MM.1S (cell line): ENCODE data around the gene CXXC4.

Experiments used
- DNase-seq: peaks from one replicate; pipeline ENCODE4 v3.0.0-alpha.2; 2015
- H2AFZ ChIP-seq: fragments of 300-600 bp; sonication (generic); 2 replicates; pipeline ENCODE4 v1.6.0; 2016; ENCODE audit warnings: antibody characterized with exemption, low read length
- H3F3A ChIP-seq: fragments of 300-600 bp; sonication (generic); 2 replicates; pipeline ENCODE4 v1.6.1; 2016; ENCODE audit warnings: mild to moderate bottlenecking, antibody characterized with exemption, low read length, moderate library complexity, mixed read lengths; ENCODE audit not compliant: insufficient read depth
- H3K27ac ChIP-seq: fragments of 300-600 bp; sonication (generic); 2 replicates; pipeline ENCODE4 v1.5.1; 2016; ENCODE audit warnings: mild to moderate bottlenecking, low read length
- H3K27me3 ChIP-seq: fragments of 300-600 bp; sonication (generic); replicated peaks from 2 replicates; pipeline ENCODE4 v1.6.0; 2016; ENCODE audit warnings: low read length; ENCODE audit not compliant: insufficient read depth
- H3K36me3 ChIP-seq: fragments of 300-600 bp; sonication (generic); replicated peaks from 2 replicates; pipeline ENCODE4 v1.6.1; 2016; ENCODE audit warnings: mild to moderate bottlenecking, low read length, mixed read lengths; ENCODE audit not compliant: insufficient read depth
- H3K4me1 ChIP-seq: fragments of 300-600 bp; sonication (generic); 2 replicates; pipeline ENCODE4 v1.6.1; 2016; ENCODE audit warnings: low read length, mixed read lengths
- H3K4me2 ChIP-seq: fragments of 300-600 bp; sonication (generic); 2 replicates; pipeline ENCODE4 v1.6.0; 2016; ENCODE audit warnings: low read depth, low read length
- H3K4me3 ChIP-seq: fragments of 300-600 bp; sonication (generic); 2 replicates; pipeline ENCODE4 v1.5.1; 2016; ENCODE audit warnings: low read length, mixed read lengths
- H3K79me2 ChIP-seq: fragments of 300-600 bp; sonication (generic); 2 replicates; pipeline ENCODE4 v1.6.1; 2016; ENCODE audit warnings: mixed run types, low read length, mixed read lengths
- H3K9ac ChIP-seq: fragments of 300-600 bp; sonication (generic); 2 replicates; pipeline ENCODE4 v1.6.1; 2016; ENCODE audit warnings: low read length, mixed read lengths
- H3K9me2 ChIP-seq: fragments of 300-600 bp; sonication (generic); replicated peaks from 2 replicates; pipeline ENCODE4 v1.6.1; 2016; ENCODE audit warnings: mild to moderate bottlenecking, low read length, mixed read lengths; ENCODE audit not compliant: insufficient read depth
- H3K9me3 ChIP-seq: fragments of 300-600 bp; sonication (generic); replicated peaks from 2 replicates; pipeline ENCODE4 v1.6.1; 2016; ENCODE audit warnings: mild to moderate bottlenecking, low read length, mixed read lengths; ENCODE audit not compliant: insufficient read depth
- H4K20me1 ChIP-seq: fragments of 300-600 bp; sonication (generic); 2 replicates; pipeline ENCODE4 v1.6.1; 2016; ENCODE audit warnings: mild to moderate bottlenecking, low read length, moderate library complexity, mixed read lengths; ENCODE audit not compliant: insufficient read depth
- CTCF ChIP-seq: fragments of 300-600 bp; sonication (generic); IDR thresholded peaks from 2 replicates; pipeline ENCODE4 v1.5.1; 2016; ENCODE audit warnings: antibody characterized with exemption, low read length, mixed read lengths
- EZH2 ChIP-seq: fragments of 300-600 bp; sonication (generic); optimal IDR thresholded peaks from 2 replicates; pipeline ENCODE3; 2017; ENCODE audit warnings: low read depth, mild to moderate bottlenecking, antibody characterized with exemption, low read length, mixed read lengths
- EZH2phosphoT487 ChIP-seq: fragments of 300-600 bp; sonication (generic); IDR thresholded peaks from 2 replicates; pipeline ENCODE4 v1.6.1; 2018; ENCODE audit warnings: antibody characterized with exemption, low read length

Gene CXXC4

GRCh38 chr4:104494822-104495559 lies at the start of gene CXXC4:
CXXC4 (minus strand) TSS chr4:104494894; CDS start chr4:104491802, 3,092 bp downstream.
- H3K4me2 ChIP-seq: peak within 1 kb of the TSS; percentile 75
- peak within 1 kb of the TSS; percentile 87 for H3K9ac ChIP-seq
- no peaks in the 10 kb centered on the region for H3K9me2 ChIP-seq
- H3K27ac ChIP-seq: peak within 1 kb of the TSS; percentile 90
- no peaks in the 10 kb centered on the region for H4K20me1 ChIP-seq
- peaks cover 55% of the 10 kb centered on the region for H3F3A ChIP-seq
- H3K79me2 ChIP-seq: peaks cover 38% of the 10 kb centered on the region
- peak within 1 kb of the TSS; percentile 87 for H3K4me3 ChIP-seq
- no peaks in the 10 kb centered on the region for H3K27me3 ChIP-seq
- peak; percentile 88 for DNase-seq
- H2AFZ ChIP-seq: peak within 1 kb of the TSS; percentile 96
- H3K36me3 ChIP-seq: no peaks in the 10 kb centered on the region
- H3K4me1 ChIP-seq: peaks cover 5% of the 10 kb centered on the region
- H3K9me3 ChIP-seq: no peaks in the 10 kb centered on the region
- TF ChIP-seq CTCF: no peak
- TF ChIP-seq EZH2phosphoT487: no peak
- no peak for TF ChIP-seq EZH2

- H3K4me3 ChIP-seq: no peak overlapping the region
- no peaks in the 10 kb centered on the region for H3K4me1 ChIP-seq
- H3K4me2 ChIP-seq: no peak overlapping the region
- no peaks in the 10 kb centered on the region for H3K79me2 ChIP-seq
- H3F3A ChIP-seq: no peaks in the 10 kb centered on the region
- H3K9ac ChIP-seq: no peak overlapping the region
- no peak for DNase-seq
- H3K36me3 ChIP-seq: no peaks in the 10 kb centered on the region
- no peaks in the 10 kb centered on the region for H3K9me2 ChIP-seq
- no peaks in the 10 kb centered on the region for H3K9me3 ChIP-seq
- H3K27ac ChIP-seq: no peak overlapping the region
- no peak overlapping the region for H2AFZ ChIP-seq
- no peak for TF ChIP-seq CTCF
- no peak for TF ChIP-seq EZH2
- no peak for TF ChIP-seq EZH2phosphoT487
- no peaks in the 10 kb centered on the region for H3K27me3 ChIP-seq
- H4K20me1 ChIP-seq: no peaks in the 10 kb centered on the region
These were observed 38.5 kb upstream of the CXXC4 start for GRCh38 chr4:104533156-104533555.

- no peak overlapping the region for H3K27ac ChIP-seq
- H4K20me1 ChIP-seq: no peaks in the 10 kb centered on the region
- no peak overlapping the region for H3K9ac ChIP-seq
- no peaks in the 10 kb centered on the region for H3K79me2 ChIP-seq
- H2AFZ ChIP-seq: no peak overlapping the region
- H3K4me3 ChIP-seq: no peak overlapping the region
- H3K27me3 ChIP-seq: no peaks in the 10 kb centered on the region
- TF ChIP-seq CTCF (no peak), EZH2phosphoT487 (no peak), EZH2 (no peak)
- no peaks in the 10 kb centered on the region for H3K9me2 ChIP-seq
- no peaks in the 10 kb centered on the region for H3F3A ChIP-seq
- no peaks in the 10 kb centered on the region for H3K36me3 ChIP-seq
- no peaks in the 10 kb centered on the region for H3K4me1 ChIP-seq
- H3K9me3 ChIP-seq: no peaks in the 10 kb centered on the region
- H3K4me2 ChIP-seq: no peak overlapping the region
- no peak for DNase-seq
These were observed 38.0 kb upstream of the CXXC4 start for GRCh38 chr4:104532677-104533076.
